Measurements from ENCODE around the gene PRPF18. TPM values are rescaled to one million over a fixed set of nuclear protein-coding genes. Genes with fewer than 3 reads are reported as not detected.

The PRPF18 gene
- total and polyA plus RNA-seq, 2 of the 4 experiments (the other 2 are of a cell fraction): 10.0 to 16.9 TPM

GRCh38 chr10:13637894-13638293 lies 51.1 kb downstream of the PRPF18 start:
- Histone ChIP-seq H2AK5ac (ENCODE audit: low read depth, low read length) (no peak overlapping the region), H3K36me3 (ENCODE audit: control insufficient read depth, insufficient read depth, low read length) (peaks cover 7% of the 10 kb centered on the region), H2BK20ac (ENCODE audit: low read depth, low read length) (no peak overlapping the region), H2AK9ac (replicated peaks; ENCODE audit: low read depth, low read length, poor library complexity) (no peak overlapping the region), H3K4me2 (ENCODE audit: low read depth, low read length) (no peak overlapping the region), H3K56ac (ENCODE audit: extremely low read depth, insufficient read depth, low read length) (no peak overlapping the region), H4K91ac (ENCODE audit: insufficient read depth, low read depth, low read length) (no peak overlapping the region), H3K27me3 (ENCODE audit: control insufficient read depth, insufficient read depth, low read length) (no peaks in the 10 kb centered on the region), H3K9me3 (ENCODE audit: control insufficient read depth, insufficient read depth, low read length) (peaks cover 13% of the 10 kb centered on the region), H3K14ac (replicated peaks; ENCODE audit: low read depth, low read length) (no peak overlapping the region), H3K79me1 (ENCODE audit: low read depth in 1 of 2, low read length in 2 of 2) (no peaks in the 10 kb centered on the region), H4K20me1 (ENCODE audit: insufficient read depth, low read length) (no peaks in the 10 kb centered on the region), H3K4ac (ENCODE audit: low read depth, low read length) (no peak overlapping the region), H3K9me1 (ENCODE audit: insufficient read depth, low read length) (peaks cover 6% of the 10 kb centered on the region; the same call in 1 of the 2 replicates), H2BK120ac (ENCODE audit: low read depth, low read length) (no peak overlapping the region), H2AFZ (replicated peaks; ENCODE audit: low read length, poor library complexity) (no peak overlapping the region), H3K18ac (ENCODE audit: low read depth, low read length) (no peak overlapping the region), H2BK15ac (ENCODE audit: low read depth, low read length) (no peak overlapping the region), H3K27ac (ENCODE audit: insufficient read depth, low read length) (peak overlapping the region; percentile 13; the same call in 1 of the 2 replicates), H3K9ac (ENCODE audit: low read depth, low read length) (no peak overlapping the region), H3K4me1 (ENCODE audit: control insufficient read depth, insufficient read depth, low read length) (no peaks in the 10 kb centered on the region; the same call in 1 of the 2 replicates), H2BK5ac (ENCODE audit: low read depth, low read length, poor library complexity, severe bottlenecking) (no peak overlapping the region), H4K5ac (ENCODE audit: low read depth, low read length) (no peak overlapping the region), H4K8ac (ENCODE audit: low read depth in 2 of 2, low read length in 2 of 2) (no peak overlapping the region), H3K4me3 (ENCODE audit: insufficient read depth, low read depth, low read length) (no peak overlapping the region), H3K23ac (ENCODE audit: low read depth, low read length) (no peak overlapping the region)
- TF ChIP-seq CEBPB (IDR thresholded peaks at IDR 0.05; ENCODE audit: low read depth, low read length) (peak; percentile 77), RCOR1 (IDR thresholded peaks at IDR 0.05; ENCODE audit: insufficient replicate concordance, low read length) (no peak)
- no CpG with 5 or more reads among the region's 5 CpGs for WGBS, 2 experiments (ENCODE audit: extremely low coverage in 2 of 2, insufficient read length in 1 of 2)
- ATAC-seq (ENCODE audit: low read depth): peak; percentile 37; the same call in 1 of the 2 replicates
- dilution Hi-C loops (cut with HindIII; ENCODE audit: low sequenced_read_pairs, unreplicated experiment) (no loop called here), in situ Hi-C loops (cut with MboI; ENCODE audit: low sequenced_read_pairs) (no loop called here), intact Hi-C loops (cut with micrococcal nuclease) (no loop called here)
- CTCF ChIA-PET: interaction anchor here (0.6 kb wide), 1 partner anchor 1164 kb away, joined by 3 read pairs; no protein-coding TSS in a partner anchor
- DNase-seq: no peak
- BruUV-seq (replicated peaks): no TSS peak
- POLR2A ChIA-PET (ENCODE audit: unreplicated experiment): interaction anchor here (0.6 kb wide), 1 partner anchor 132 kb away, joined by 3 read pairs; no protein-coding TSS in a partner anchor

Data from IMR-90 (cell line).